D721Med (cell line): Measurements from ENCODE around the gene PLG.
"Not testable (repeated sequence)": the region's sequence is repeated elsewhere in the genome, so short reads cannot be mapped to it uniquely, and the experiment has no call there.

Experiments used
- DNase-seq: peaks from one replicate; pipeline ENCODE4 v3.0.0; 2011; ENCODE audit warnings: low spot score; ENCODE audit not compliant: insufficient read length
- FAIRE-seq: peaks from 2 replicates; lab custom pipeline; 2011; peaks lifted over from hg19 to GRCh38; lab: Jason Lieb, UNC
- TF ChIP-seq, protein P1 (sequence below): IDR thresholded peaks from 2 replicates; pipeline ENCODE4 v1.5.1; 2012; ENCODE audit warnings: mild to moderate bottlenecking, control low read depth; ENCODE audit not compliant: insufficient read depth; ENCODE audit errors: missing control alignments

The PLG gene

DNA sequence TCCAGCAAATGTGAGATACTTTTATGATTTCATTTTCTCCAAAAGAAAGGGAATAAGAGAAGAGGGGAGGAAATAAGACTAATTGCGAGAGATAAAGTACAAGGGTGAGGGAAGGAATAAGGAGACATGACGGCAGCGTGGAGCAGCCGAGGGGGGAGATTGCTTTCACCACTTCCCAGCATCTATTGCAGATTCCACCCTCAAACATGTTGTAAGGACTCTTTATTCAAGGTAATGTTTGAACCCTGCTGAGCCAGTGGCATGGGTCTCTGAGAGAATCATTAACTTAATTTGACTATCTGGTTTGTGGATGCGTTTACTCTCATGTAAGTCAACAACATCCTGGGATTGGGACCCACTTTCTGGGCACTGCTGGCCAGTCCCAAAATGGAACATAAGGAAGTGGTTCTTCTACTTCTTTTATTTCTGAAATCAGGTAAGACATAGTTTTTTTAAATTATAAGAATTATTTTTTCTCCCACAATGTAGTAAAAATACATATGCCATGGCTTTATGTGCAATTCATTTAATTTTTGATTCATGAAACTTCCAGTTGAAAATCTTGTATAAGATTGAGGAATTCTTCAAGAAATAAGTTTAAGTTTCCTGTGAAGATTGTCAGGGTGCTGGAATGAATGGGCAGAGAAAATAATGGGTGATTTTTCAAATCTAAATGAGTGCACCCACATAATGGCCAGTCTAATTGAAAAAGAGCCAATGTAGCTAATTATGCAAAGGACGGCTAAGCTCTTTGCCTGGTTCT is at the start of gene PLG:
Gene PLG (plus strand): TSS at position 327 of the 763 bp plus-strand sequence. CDS start 61 bp downstream, at position 388.
- FAIRE-seq: not testable (repeated sequence)

DNA sequence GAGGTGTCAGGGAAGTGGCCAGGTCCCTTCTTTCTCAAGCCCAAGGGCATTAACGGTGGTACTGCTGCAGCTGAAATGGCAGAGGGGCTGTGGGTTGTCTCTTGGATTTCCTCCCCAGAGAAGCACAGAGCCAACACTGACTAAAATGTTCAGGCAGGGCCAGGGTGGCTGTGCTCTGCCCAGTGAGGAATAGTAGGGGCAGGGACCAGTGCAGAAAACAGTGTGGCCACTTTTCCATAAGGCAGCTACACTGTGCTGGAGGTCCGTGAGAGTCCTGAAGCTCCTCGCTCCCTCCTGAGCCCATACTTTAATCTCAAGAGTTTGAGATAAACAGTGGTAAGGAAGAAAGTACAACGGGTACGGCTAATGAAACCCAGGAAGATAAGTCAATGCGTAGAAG is 42.5 kb upstream of the PLG start:
- TF ChIP-seq, protein P1, sequence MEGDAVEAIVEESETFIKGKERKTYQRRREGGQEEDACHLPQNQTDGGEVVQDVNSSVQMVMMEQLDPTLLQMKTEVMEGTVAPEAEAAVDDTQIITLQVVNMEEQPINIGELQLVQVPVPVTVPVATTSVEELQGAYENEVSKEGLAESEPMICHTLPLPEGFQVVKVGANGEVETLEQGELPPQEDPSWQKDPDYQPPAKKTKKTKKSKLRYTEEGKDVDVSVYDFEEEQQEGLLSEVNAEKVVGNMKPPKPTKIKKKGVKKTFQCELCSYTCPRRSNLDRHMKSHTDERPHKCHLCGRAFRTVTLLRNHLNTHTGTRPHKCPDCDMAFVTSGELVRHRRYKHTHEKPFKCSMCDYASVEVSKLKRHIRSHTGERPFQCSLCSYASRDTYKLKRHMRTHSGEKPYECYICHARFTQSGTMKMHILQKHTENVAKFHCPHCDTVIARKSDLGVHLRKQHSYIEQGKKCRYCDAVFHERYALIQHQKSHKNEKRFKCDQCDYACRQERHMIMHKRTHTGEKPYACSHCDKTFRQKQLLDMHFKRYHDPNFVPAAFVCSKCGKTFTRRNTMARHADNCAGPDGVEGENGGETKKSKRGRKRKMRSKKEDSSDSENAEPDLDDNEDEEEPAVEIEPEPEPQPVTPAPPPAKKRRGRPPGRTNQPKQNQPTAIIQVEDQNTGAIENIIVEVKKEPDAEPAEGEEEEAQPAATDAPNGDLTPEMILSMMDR: no peak
- FAIRE-seq: no peak
- no peak for DNase-seq

More for the DNA sequence above, at the start of gene PLG:
- DNase-seq: not testable (repeated sequence)

DNA sequence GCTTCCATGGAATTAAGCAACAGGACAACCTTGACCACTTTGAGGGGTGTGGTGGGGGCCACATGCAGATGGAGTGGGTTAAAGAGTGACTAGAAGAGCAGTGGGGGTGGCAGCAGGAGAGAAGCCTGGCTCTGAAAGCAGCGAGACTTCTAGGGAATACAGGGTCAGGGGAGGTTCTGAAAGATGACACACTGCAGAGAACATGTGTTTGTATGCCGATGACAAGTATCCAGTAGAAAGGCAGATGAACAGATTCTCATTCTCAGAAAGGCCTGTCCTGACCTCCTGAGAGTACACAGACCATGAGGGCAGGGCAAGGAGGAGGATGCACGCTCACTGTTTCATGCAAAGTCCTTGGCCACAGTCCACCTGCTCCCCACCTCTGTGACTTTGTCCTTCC is 40.8 kb upstream of the PLG start:
- FAIRE-seq (no peak), DNase-seq (no peak)
- TF ChIP-seq, protein P1: no peak

DNA sequence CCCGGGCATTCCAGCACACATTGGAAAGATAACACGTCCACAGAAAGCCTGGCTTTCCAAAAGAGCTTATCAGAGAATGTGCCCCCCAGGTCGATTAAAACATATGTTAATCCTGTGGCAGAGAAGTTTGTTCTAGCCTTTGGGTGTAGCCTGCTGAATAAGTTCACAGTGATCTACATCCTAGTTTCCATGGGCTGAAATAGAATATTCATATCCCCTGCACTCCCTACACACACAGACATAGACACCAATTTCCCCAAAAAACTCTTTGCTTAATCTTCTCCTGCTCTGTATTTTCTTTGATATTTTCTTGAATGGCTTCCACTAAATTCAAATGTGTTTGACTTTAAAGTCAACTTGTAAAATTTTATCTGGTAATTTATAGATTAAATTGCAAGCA is 39.6 kb upstream of the PLG start:
- FAIRE-seq (no peak), DNase-seq (no peak)
- TF ChIP-seq, protein P1: no peak

DNA sequence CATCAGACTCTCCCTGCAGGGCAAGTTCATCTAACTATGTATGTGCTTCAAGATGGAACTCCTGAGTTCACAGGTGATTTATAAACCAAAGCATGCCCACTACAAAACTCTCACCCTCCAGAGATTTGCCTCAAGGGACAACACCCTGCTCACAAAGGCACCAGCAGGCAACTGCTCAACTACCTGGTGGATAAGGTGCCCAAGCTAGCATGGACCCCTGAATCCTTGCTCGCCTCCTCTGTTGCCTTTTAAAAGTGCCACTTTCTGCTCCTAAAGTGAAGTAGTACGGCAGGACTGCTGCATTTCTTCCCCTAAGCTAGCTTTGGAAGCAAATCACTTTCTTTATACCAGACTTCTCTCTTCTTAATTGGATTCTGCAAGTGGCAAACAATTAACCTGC is 39.2 kb upstream of the PLG start:
- no peak for FAIRE-seq
- DNase-seq: no peak
- TF ChIP-seq, protein P1: no peak

DNA sequence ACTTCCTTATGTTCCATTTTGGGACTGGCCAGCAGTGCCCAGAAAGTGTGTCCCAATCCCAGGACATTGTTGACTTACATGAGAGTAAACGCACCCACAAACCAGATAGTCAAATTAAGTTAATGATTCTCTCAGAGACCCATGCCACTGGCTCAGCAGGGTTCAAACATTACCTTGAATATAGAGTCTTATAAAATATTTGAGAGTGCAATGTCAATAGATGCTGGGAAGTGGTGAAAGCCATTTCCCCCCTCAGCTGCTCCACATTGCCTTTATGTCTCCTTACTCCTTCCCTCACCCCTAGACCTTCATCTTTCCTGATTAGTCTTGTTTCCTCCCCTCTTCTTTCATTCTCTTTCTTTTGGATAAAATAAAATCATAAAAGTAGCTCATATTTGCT is 37.8 kb upstream of the PLG start, which contains the start of gene LPA:
Gene LPA (minus strand): TSS at position 78 of the 400 bp plus-strand sequence. CDS start 61 bp downstream, at position 17.
- not testable (repeated sequence) for FAIRE-seq, DNase-seq

DNA sequence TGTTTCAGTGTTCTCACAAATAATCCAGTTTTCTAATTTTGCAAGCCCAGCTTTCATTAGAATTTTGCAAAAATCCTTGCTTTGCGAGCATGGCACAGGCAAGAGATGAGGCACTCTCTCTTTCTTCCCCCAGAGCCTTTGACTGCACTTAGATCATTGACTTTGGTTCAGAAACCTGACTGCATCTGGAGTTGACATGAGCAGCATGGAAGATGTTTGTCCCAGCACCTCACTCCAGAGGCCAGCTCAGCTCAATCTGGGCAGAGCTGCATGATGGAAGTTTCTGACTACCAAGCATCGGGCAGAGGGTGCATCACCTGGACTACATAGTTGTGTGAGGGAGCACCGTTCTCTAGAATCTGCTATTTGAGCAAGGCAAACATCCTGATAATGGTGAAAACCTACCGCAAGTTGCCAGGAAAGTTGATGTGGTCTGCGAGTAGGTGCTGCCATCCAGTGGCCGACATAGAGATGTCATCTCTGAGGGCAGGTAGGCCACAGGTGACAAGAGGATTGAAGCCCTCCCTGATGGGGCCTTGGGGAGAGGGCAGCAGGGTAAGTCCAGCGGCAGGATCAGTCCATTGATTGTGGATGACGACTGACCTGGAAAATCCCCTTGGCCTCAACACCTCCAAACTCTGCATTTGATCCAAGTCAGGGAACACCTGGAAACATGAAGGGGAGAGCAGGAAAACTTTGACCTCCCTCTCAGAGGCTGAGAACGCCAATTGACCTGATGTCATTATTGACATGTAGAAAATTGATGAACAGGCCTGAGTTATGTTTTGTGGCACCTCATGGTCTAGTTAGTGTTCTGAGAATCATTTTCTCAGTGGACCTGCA is 34.2 kb upstream of the PLG start:
- TF ChIP-seq, protein P1: peak; percentile 33
- DNase-seq (no peak), FAIRE-seq (no peak)

DNA sequence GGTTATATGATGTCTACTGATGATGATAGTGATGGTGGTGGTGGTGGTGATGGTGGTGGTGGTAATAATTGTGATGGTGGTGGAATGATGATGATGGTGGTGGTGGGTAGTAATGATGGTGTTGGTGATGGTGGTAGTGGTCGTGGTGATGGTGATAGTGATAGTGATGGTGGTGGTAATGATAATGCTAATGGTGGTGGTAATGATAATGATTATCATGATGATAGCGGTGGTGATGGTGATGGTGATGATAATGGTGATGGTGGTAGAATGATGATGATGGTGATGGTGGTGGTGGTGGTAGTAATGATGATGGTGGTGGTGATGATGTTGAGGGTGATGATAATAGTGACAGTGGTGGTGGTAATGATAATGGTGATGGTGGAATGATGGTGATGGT is 33.5 kb upstream of the PLG start:
- TF ChIP-seq, protein P1: no peak
- DNase-seq: no peak
- no peak for FAIRE-seq

DNA sequence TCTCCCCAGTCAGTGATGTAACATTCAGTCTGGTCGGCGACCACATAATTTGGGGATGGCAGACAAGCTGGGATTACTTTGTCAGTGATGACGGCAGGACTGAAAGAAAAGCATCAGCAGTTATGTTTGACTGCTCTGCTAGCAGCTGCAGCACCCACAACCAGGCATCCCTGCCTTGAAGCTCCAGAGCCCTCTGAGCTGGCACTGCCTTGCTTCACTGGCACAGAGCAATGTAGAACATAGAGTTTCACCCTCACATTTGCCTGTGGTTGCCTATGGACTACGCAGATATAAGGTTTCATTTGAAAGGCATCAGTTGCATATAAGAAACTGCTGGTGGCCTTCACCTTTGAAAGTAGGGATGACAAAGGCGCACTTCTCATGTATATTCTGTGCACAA is 25.6 kb upstream of the PLG start:
- not testable (repeated sequence) for FAIRE-seq

More for the DNA sequence above, 25.6 kb upstream of the PLG start:
- not testable (repeated sequence) for DNase-seq
